Kidney epithelial cell (primary cell): Measurements from ENCODE around the gene CIART. TPM values are rescaled to one million over a fixed set of nuclear protein-coding genes. Genes with fewer than 3 reads are reported as not detected.
"Not testable (repeated sequence)": the region's sequence is repeated elsewhere in the genome, so short reads cannot be mapped to it uniquely, and the experiment has no call there.

Source experiments
- DNase-seq: peaks from one replicate; pipeline ENCODE4 v3.0.0-alpha.2; 2010; ENCODE audit warnings: low read depth
- H3K27me3 ChIP-seq: 2 replicates; pipeline ENCODE4 v1.6.0; 2011; ENCODE audit warnings: low read length; ENCODE audit not compliant: control insufficient read depth, insufficient read depth
- H3K36me3 ChIP-seq: 2 replicates; pipeline ENCODE4 v1.5.1; 2011; ENCODE audit warnings: low read length; ENCODE audit not compliant: control insufficient read depth, insufficient read depth
- H3K4me3 ChIP-seq: 2 replicates; pipeline ENCODE4 v1.5.1; 2011; ENCODE audit warnings: low read depth, mild to moderate bottlenecking, control low read depth, low read length
- total RNA-seq: library from RNA; depleted of rRNA; stranded (reverse); fragments of >200 nt; gene quantifications from 2 replicates; pipeline ENCODE4 v1.2.3, GENCODE V29; 2015
- TF ChIP-seq, protein P1 (sequence below): IDR thresholded peaks from 2 replicates; pipeline ENCODE4 v1.5.1; 2011; ENCODE audit warnings: mild to moderate bottlenecking, moderate library complexity, low read length, control low read depth, inconsistent platforms; ENCODE audit not compliant: insufficient read depth, poor library complexity, severe bottlenecking

CIART gene
- total RNA-seq, 1 donor from 2014 or later = 2.4 TPM

DNA sequence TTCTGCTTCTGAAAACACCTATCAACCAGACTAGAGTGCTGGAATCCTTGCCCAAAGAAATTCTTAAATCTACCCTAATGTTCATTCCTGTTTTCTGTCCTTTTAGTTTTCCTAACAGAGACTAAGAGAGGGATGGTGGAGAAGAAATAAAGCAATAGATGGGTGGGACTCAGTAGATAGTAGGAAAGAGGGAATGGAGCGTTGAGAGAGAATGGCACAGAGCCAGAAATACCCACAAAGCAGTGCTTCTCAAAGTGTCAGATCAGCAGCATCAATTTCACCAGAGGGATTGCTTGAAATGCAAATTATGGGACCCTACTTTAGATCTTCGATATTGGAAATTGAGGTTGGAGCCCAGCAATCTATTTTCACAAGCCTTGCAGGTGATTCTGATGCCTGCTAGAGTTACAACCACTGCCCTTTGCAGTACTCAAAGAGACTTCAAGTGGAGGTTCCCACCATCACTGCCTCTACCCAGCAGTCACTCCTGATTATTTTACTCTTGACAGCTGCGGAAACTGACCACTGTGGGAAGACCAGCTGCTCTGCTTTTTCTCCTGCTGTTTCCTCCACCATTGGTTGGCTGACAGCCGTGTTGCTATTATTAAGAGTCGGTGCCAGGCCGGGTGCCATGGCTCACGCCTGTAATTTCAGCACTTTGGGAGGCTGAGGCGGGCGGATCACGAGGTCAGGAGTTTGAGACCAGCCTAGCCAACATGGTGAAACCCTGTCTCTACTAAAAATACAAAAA is 27.6 kb downstream of the CIART start:
- no peak overlapping the region for H3K4me3 ChIP-seq
- no peaks in the 10 kb centered on the region for H3K36me3 ChIP-seq
- no peak for DNase-seq
- TF ChIP-seq, protein P1, sequence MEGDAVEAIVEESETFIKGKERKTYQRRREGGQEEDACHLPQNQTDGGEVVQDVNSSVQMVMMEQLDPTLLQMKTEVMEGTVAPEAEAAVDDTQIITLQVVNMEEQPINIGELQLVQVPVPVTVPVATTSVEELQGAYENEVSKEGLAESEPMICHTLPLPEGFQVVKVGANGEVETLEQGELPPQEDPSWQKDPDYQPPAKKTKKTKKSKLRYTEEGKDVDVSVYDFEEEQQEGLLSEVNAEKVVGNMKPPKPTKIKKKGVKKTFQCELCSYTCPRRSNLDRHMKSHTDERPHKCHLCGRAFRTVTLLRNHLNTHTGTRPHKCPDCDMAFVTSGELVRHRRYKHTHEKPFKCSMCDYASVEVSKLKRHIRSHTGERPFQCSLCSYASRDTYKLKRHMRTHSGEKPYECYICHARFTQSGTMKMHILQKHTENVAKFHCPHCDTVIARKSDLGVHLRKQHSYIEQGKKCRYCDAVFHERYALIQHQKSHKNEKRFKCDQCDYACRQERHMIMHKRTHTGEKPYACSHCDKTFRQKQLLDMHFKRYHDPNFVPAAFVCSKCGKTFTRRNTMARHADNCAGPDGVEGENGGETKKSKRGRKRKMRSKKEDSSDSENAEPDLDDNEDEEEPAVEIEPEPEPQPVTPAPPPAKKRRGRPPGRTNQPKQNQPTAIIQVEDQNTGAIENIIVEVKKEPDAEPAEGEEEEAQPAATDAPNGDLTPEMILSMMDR = no peak
- no peaks in the 10 kb centered on the region for H3K27me3 ChIP-seq

DNA sequence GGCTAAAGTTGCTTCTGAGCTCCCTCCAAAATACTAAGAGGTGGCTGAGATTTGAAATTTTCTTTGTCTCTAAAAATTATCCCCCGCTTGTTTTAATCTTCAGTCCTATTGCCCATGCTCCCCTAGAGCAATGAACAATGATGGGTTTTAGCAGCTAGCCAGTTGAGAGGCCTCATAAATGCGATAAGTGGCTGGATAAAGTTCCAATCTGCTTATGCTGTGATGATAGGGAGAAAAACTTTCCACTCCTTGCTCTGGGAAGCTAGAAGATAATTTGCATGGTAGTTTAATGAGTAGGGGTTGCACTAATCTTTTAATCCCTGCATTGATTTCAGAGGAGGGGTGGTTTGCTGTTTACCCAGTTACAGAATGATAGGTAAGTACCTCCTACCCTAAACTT is 29.4 kb downstream of the CIART start:
- no peak overlapping the region for H3K4me3 ChIP-seq
- DNase-seq = no peak
- H3K36me3 ChIP-seq = no peaks in the 10 kb centered on the region
- no peaks in the 10 kb centered on the region for H3K27me3 ChIP-seq
- TF ChIP-seq, protein P1 = no peak

DNA sequence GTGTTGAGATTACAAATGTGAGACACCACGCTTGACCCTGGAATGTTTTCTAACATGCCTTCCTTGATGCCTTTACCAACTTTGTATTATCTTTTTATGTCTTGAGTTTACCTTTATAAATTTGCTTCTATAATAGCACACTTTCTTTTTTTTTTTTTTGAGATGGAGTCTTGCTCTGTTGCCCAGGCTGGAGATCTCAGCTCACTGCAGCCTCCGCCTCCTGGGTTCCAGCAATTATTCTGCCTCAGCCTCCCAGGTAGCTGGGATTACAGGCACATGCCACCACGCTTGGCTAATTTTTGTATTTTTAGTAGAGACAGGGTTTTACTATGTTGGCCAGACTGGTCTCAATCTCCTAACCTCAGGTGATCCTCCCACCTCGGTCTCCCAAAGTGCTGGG is 32.3 kb downstream of the CIART start:
- not testable (repeated sequence) for DNase-seq, H3K36me3 ChIP-seq

DNA sequence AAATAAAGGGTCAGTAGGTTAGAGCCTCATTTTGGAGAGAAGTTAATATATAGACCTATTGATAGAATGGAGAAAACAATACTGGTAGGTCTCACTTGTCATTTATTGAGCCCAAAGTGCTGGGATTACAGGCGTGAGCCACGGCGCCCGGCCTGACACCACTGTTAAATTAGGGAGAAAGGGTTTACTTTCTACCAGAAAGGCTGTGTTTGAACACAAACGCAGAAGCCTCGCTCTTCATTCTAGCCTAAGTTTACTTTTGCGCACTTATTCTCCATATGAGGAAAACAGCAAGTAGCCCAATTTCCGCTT is 38.3 kb downstream of the CIART start:
- TF ChIP-seq, protein P1 = no peak
- no peaks in the 10 kb centered on the region for H3K27me3 ChIP-seq
- DNase-seq = no peak
- H3K36me3 ChIP-seq = peaks cover 1% of the 10 kb centered on the region
- peak overlapping the region; percentile 85 for H3K4me3 ChIP-seq

More for the DNA sequence above, 32.3 kb downstream of the CIART start:
- H3K27me3 ChIP-seq, H3K4me3 ChIP-seq: not testable (repeated sequence)

DNA sequence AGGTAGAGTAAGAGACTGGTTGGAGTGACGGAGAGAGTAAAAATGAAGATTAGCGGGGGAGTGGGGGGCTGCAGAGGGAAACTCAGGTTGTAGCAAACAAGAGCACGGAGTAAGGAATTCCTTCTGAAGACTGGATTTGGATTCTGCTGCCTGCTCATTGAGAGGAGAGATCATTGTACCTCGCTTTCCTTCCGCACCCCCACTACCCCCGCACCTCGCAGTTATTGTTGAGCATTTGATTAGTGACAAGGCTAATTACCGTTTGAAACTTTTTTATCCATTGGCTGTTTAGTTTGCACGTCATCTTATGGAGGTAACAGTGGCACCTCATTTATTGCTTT is 39.4 kb downstream of the CIART start:
- DNase-seq = no peak
- Histone ChIP-seq H3K4me3 (peak overlapping the region; percentile 85), H3K36me3 (peaks cover 1% of the 10 kb centered on the region), H3K27me3 (no peaks in the 10 kb centered on the region)
- TF ChIP-seq, protein P1 = no peak

DNA sequence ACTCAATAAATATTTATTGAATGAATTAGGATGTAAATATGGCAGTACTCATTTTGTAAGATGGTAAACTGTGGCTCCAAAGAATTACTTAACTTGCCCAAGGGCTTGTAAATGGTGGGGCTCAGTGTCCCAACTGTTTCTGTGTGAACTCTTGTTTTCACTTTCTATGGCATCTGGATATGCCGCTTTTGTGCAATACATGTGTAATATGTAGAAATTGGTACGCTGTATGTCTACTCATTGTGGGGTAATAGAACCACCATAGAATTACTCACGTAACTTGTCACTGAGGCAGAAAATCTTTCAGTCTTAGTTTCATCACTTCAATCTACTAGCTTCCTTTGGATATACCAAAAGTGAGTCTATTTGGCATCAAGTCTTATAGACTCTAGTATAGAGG is 40.0 kb downstream of the CIART start:
- no peak for DNase-seq
- Histone ChIP-seq H3K4me3 (peak overlapping the region; percentile 85), H3K27me3 (no peaks in the 10 kb centered on the region), H3K36me3 (peaks cover 1% of the 10 kb centered on the region)
- TF ChIP-seq, protein P1 = no peak
